GM13976 (cell line): ENCODE data around the gene TSPO.

Experiments
- DNase-seq: peaks from one replicate; pipeline ENCODE4 v3.0.0; 2012; ENCODE audit warnings: low spot score
- CTCF ChIP-seq: IDR thresholded peaks from 2 replicates; pipeline ENCODE4 v1.5.1; 2012; ENCODE audit warnings: borderline replicate concordance, mild to moderate bottlenecking; ENCODE audit not compliant: insufficient read depth; ENCODE audit errors: extremely low read depth, missing control alignments, control extremely low read depth
- in situ Hi-C: fragments of 300-500 bp; cut with MboI; formaldehyde crosslinking; loops from one replicate; pipeline ENCODE4 v1.12.0; 2022; ENCODE audit warnings: low sequenced_read_pairs, mixed read lengths, inconsistent platforms; ENCODE audit not compliant: unreplicated experiment

Gene TSPO

GRCh38 chr22:43152003-43152356 lies 621 bp downstream of the TSPO start:
- no peak for DNase-seq
- in situ Hi-C loops, result no loop called here
- TF ChIP-seq CTCF, result no peak

GRCh38 chr22:43152357-43153071 lies 1.2 kb downstream of the TSPO start:
- in situ Hi-C loops, result no loop called here
- no peak for DNase-seq
- no peak for TF ChIP-seq CTCF

GRCh38 chr22:43153899-43154298 lies 2.5 kb downstream of the TSPO start:
- in situ Hi-C loops, result no loop called here
- TF ChIP-seq CTCF, result no peak

GRCh38 chr22:43154887-43155536 lies 3.7 kb downstream of the TSPO start:
- TF ChIP-seq CTCF, result no peak
- DNase-seq, result no peak
- in situ Hi-C loops, result no loop called here

More at GRCh38 chr22:43153899-43154298, 2.5 kb downstream of the TSPO start:
- DNase-seq, result no peak

- TF ChIP-seq CTCF, result no peak
- in situ Hi-C loops, result no loop called here
- DNase-seq, result no peak
Observed at GRCh38 chr22:43155789-43156188, 4.4 kb downstream of the TSPO start.

GRCh38 chr22:43156413-43156812 lies 5.1 kb downstream of the TSPO start:
- in situ Hi-C loops, result no loop called here
- TF ChIP-seq CTCF, result no peak
- DNase-seq, result no peak
